PC-9 (cell line): ENCODE measurements around the gene ARID5B. TPM values are rescaled to one million over a fixed set of nuclear protein-coding genes. Genes with fewer than 3 reads are reported as not detected.

Experiments
- BruUV-seq: library from RNA; stranded (reverse); fragments of 400-500 nt; replicated peaks from 2 replicates; lab custom pipeline; 2021; lab: Mats Ljungman, UMichigan
- CTCF ChIA-PET: fragments of 300-600 bp; sonication (Branson Sonifier 250); formaldehyde crosslinking; loops from one replicate; lab custom pipeline; 2022; ENCODE audit warnings: antibody characterized with exemption; lab: Charles Lee
- POLR2A ChIA-PET: fragments of 300-600 bp; sonication (Branson Sonifier 250); formaldehyde crosslinking; loops from one replicate; lab custom pipeline; 2022; ENCODE audit warnings: antibody characterized with exemption; ENCODE audit not compliant: unreplicated experiment; lab: Charles Lee
- DNase-seq, 2 experiments: peaks; one replicate each; pipeline versions ENCODE4 v3.0.0 to v3.0.0-alpha.2; 2015 to 2022; ENCODE audit warnings: mixed read lengths in 1 of 2
- H2AFZ ChIP-seq: fragments of 200-600 bp; sonication (generic); 2 replicates; pipeline ENCODE4 v1.8.1; 2017; ENCODE audit warnings: antibody characterized with exemption
- H3F3A ChIP-seq: fragments of 200-600 bp; sonication (generic); 2 replicates; pipeline ENCODE4 v1.8.1; 2017; ENCODE audit warnings: antibody characterized with exemption, mild to moderate bottlenecking, low read depth; ENCODE audit not compliant: insufficient read depth
- H3K27ac ChIP-seq: fragments of 200-600 bp; sonication (generic); 2 replicates; pipeline ENCODE4 v1.6.1; 2016; ENCODE audit warnings: mixed run types
- H3K27me3 ChIP-seq: fragments of 200-600 bp; sonication (generic); 2 replicates; pipeline ENCODE4 v1.6.1; 2016; ENCODE audit warnings: low read depth, mixed run types; ENCODE audit not compliant: insufficient read depth
- H3K36me3 ChIP-seq: fragments of 200-600 bp; sonication (generic); 2 replicates; pipeline ENCODE4 v1.6.1; 2016; ENCODE audit warnings: low read depth, mixed run types
- H3K4me1 ChIP-seq: fragments of 200-600 bp; sonication (generic); replicated peaks from 2 replicates; pipeline ENCODE4 v1.6.1; 2016; ENCODE audit warnings: mixed run types; ENCODE audit not compliant: insufficient read depth
- H3K4me2 ChIP-seq: fragments of 200-600 bp; sonication (generic); 2 replicates; pipeline ENCODE4 v1.6.1; 2017; ENCODE audit warnings: mixed run types
- H3K4me3 ChIP-seq: fragments of 200-600 bp; sonication (generic); 2 replicates; pipeline ENCODE4 v1.6.1; 2016; ENCODE audit warnings: mixed run types
- H3K79me2 ChIP-seq: fragments of 200-600 bp; sonication (generic); 2 replicates; pipeline ENCODE4 v1.6.1; 2017; ENCODE audit warnings: low read depth, mixed run types
- H3K9me2 ChIP-seq: fragments of 200-600 bp; sonication (generic); 2 replicates; pipeline ENCODE4 v1.8.1; 2017; ENCODE audit warnings: mild to moderate bottlenecking; ENCODE audit not compliant: insufficient read depth
- H3K9me3 ChIP-seq: fragments of 200-600 bp; sonication (generic); 2 replicates; pipeline ENCODE4 v1.8.1; 2016; ENCODE audit warnings: low read depth; ENCODE audit not compliant: insufficient read depth
- H4K20me1 ChIP-seq: fragments of 200-600 bp; sonication (generic); 2 replicates; pipeline ENCODE4 v1.8.1; 2017; ENCODE audit not compliant: insufficient read depth
- EZH2 ChIP-seq: fragments of 200-600 bp; sonication (generic); IDR thresholded peaks from 2 replicates; pipeline ENCODE4 v1.8.0; 2017; ENCODE audit warnings: antibody characterized with exemption, low read depth
- intact Hi-C: fragments of 100-400 bp; cut with micrococcal nuclease; formaldehyde crosslinking; loops from one replicate; pipeline ENCODE4 v1.10.0; 2022; ENCODE audit not compliant: unreplicated experiment
- total RNA-seq: library from RNA; stranded (reverse); gene quantifications from 2 replicates; pipeline ENCODE4 v1.2.3, GENCODE V29; 2021
- TF ChIP-seq, protein P1 (sequence below): fragments of 200-600 bp; sonication (generic); conservative IDR thresholded peaks from 2 replicates; pipeline ENCODE4 v1.6.1; 2017; ENCODE audit warnings: mixed run types, antibody characterized with exemption, mild to moderate bottlenecking, moderate library complexity

The ARID5B gene
- total RNA-seq, 1 experiment from 2014 or later = 7.4 TPM

DNA sequence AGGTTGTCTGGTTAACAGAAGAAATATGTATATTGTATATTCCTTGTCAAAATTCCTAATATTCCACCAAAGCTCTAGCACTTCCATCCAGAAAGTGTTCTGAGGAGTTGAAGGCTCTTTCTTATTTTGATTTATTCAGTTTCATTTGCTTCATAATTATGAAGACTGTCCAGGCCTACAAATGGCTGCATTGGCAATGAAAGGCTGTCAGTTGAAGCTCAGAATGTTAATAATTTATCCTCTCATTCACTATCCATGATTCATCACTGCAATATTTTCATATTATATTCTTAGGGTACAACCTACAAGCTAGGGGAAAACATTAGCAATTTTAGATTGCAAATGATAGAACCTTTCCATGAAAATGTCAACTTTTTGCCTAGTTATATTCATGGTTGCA, 57.3 kb downstream of the ARID5B start:
- no peaks in the 10 kb centered on the region for H4K20me1 ChIP-seq
- no peaks in the 10 kb centered on the region for H3K79me2 ChIP-seq
- no peaks in the 10 kb centered on the region for H3K9me2 ChIP-seq
- no peaks in the 10 kb centered on the region for H3K4me1 ChIP-seq
- no peak for TF ChIP-seq EZH2
- TF ChIP-seq, protein P1, sequence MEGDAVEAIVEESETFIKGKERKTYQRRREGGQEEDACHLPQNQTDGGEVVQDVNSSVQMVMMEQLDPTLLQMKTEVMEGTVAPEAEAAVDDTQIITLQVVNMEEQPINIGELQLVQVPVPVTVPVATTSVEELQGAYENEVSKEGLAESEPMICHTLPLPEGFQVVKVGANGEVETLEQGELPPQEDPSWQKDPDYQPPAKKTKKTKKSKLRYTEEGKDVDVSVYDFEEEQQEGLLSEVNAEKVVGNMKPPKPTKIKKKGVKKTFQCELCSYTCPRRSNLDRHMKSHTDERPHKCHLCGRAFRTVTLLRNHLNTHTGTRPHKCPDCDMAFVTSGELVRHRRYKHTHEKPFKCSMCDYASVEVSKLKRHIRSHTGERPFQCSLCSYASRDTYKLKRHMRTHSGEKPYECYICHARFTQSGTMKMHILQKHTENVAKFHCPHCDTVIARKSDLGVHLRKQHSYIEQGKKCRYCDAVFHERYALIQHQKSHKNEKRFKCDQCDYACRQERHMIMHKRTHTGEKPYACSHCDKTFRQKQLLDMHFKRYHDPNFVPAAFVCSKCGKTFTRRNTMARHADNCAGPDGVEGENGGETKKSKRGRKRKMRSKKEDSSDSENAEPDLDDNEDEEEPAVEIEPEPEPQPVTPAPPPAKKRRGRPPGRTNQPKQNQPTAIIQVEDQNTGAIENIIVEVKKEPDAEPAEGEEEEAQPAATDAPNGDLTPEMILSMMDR = no peak
- ChIA-PET CTCF (interaction anchor here (0.6 kb wide), 1 partner anchor 1146 kb away, joined by 4 read pairs; no protein-coding TSS in a partner anchor), POLR2A (interaction anchor here (0.6 kb wide), 1 partner anchor 657 kb away, joined by 4 read pairs; no protein-coding TSS in a partner anchor)
- H3K4me3 ChIP-seq = no peak overlapping the region
- DNase-seq = no peak
- H3K27ac ChIP-seq = no peak overlapping the region
- no peak overlapping the region for H2AFZ ChIP-seq
- intact Hi-C loops = no loop called here
- no peak overlapping the region for H3K4me2 ChIP-seq
- H3K27me3 ChIP-seq = no peaks in the 10 kb centered on the region
- H3F3A ChIP-seq = no peaks in the 10 kb centered on the region
- no peaks in the 10 kb centered on the region for H3K9me3 ChIP-seq
- no peaks in the 10 kb centered on the region for H3K36me3 ChIP-seq
- BruUV-seq = no TSS peak

DNA sequence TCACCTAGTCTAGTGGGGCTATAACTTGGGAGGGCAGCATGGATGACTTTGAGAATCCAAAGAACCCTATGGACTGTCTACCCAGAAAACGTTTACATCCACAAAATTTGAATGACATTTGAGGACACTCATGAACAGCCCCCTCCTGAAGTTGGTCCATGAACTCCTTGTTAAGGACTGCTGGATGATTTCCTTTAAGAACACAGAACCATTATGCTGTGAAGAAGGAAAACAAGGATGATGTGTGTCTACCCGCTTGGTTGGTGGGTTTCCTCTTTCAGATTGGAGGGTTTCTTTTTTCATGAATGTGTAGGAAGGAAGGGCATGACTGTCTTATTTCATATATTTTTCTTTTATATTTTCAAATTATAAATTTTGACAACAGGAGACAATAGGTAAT, 58.3 kb downstream of the ARID5B start:
- POLR2A ChIA-PET = no interaction called here
- no peak overlapping the region for H2AFZ ChIP-seq
- H3K79me2 ChIP-seq = no peaks in the 10 kb centered on the region
- no peak overlapping the region for H3K4me3 ChIP-seq
- no peaks in the 10 kb centered on the region for H3K36me3 ChIP-seq
- no peaks in the 10 kb centered on the region for H3F3A ChIP-seq
- CTCF ChIA-PET = no interaction called here
- H3K9me2 ChIP-seq = no peaks in the 10 kb centered on the region
- H3K27ac ChIP-seq = no peak overlapping the region
- intact Hi-C loops = no loop called here
- no peaks in the 10 kb centered on the region for H3K9me3 ChIP-seq
- no TSS peak for BruUV-seq
- no peaks in the 10 kb centered on the region for H3K27me3 ChIP-seq
- H3K4me2 ChIP-seq = no peak overlapping the region
- no peak for DNase-seq
- H3K4me1 ChIP-seq = no peaks in the 10 kb centered on the region
- no peak for TF ChIP-seq EZH2
- TF ChIP-seq, protein P1 = no peak
- H4K20me1 ChIP-seq = no peaks in the 10 kb centered on the region

DNA sequence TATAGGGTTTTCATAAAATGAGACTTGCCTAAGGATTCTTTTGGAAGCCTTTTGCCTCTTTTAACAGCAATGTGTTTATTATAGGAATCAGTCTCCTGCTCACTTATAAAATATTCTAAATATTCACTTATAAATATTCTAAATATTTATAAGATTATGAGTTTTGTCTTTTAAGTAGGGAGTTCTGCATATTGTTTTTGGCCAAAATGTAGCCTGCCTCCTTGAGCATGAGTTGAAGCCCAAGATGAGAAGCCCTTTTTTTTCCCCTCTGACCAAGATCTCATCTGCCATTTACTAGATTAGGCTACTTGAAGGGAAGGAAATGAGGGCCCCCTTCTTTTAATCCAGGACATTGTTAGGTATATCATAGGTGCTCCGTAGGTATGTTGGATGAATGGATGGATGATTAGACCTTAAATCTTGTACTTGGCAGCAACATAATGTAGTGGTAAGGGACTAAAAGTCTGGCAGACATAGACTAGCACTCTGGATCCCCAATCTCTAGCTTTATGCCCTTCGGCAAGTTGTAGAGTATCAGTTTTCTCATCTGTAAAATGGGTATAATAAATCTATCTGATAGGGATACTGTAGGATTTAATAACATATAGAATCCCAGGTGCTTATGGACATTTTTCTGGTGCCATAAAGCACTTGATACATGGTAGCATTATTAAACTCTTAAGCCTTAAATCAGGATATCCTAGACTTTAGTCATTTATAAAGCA, 59.1 kb downstream of the ARID5B start:
- H3K9me3 ChIP-seq = no peaks in the 10 kb centered on the region
- no peak for TF ChIP-seq EZH2
- TF ChIP-seq, protein P1 = no peak
- H3K4me1 ChIP-seq = no peaks in the 10 kb centered on the region
- H3K79me2 ChIP-seq = no peaks in the 10 kb centered on the region
- no peaks in the 10 kb centered on the region for H4K20me1 ChIP-seq
- POLR2A ChIA-PET = no interaction called here
- no peak overlapping the region for H3K4me3 ChIP-seq
- intact Hi-C loops = no loop called here
- H3K4me2 ChIP-seq = no peak overlapping the region
- no peaks in the 10 kb centered on the region for H3K9me2 ChIP-seq
- no peaks in the 10 kb centered on the region for H3K36me3 ChIP-seq
- no peak overlapping the region for H2AFZ ChIP-seq
- no TSS peak for BruUV-seq
- H3K27me3 ChIP-seq = no peaks in the 10 kb centered on the region
- no peak for DNase-seq
- CTCF ChIA-PET = no interaction called here
- H3F3A ChIP-seq = no peaks in the 10 kb centered on the region
- H3K27ac ChIP-seq = no peak overlapping the region
